NCI-H82 (cell line): ENCODE measurements around the gene IFITM1.
A peak's percentile ranks its signal among the peaks of the same experiment; 100 is the strongest.

ENCODE experiments used
- DNase-seq: peaks from one replicate; lab custom pipeline; 2025; lab: John Stamatoyannopoulos, UW

IFITM1 gene

DNA sequence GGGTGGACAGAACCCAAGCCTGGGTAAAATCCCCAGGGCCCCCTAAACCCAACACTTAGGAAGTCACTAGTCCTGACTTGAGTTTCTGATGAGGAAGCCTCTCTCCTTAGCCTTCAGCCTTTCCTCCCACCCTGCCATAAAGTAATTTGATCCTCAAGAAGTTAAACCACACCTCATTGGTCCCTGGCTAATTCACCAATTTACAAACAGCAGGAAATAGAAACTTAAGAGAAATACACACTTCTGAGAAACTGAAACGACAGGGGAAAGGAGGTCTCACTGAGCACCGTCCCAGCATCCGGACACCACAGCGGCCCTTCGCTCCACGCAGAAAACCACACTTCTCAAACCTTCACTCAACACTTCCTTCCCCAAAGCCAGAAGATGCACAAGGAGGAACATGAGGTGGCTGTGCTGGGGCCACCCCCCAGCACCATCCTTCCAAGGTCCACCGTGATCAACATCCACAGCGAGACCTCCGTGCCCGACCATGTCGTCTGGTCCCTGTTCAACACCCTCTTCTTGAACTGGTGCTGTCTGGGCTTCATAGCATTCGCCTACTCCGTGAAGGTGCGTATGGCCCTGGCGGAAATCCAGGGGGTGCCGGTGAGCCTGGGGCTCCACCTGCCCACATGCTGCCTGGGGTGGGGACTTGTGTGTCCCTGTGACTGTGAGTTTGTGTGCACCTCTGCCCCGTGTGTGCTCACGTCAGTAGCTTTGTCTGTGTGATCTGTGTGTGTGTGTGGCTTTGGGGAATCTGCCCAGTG, at the start of gene IFITM1:
Gene IFITM1 (plus strand): TSS at position 254 of the 767 bp plus-strand sequence. CDS start 131 bp downstream, at position 385.
- DNase-seq, result no peak

DNA sequence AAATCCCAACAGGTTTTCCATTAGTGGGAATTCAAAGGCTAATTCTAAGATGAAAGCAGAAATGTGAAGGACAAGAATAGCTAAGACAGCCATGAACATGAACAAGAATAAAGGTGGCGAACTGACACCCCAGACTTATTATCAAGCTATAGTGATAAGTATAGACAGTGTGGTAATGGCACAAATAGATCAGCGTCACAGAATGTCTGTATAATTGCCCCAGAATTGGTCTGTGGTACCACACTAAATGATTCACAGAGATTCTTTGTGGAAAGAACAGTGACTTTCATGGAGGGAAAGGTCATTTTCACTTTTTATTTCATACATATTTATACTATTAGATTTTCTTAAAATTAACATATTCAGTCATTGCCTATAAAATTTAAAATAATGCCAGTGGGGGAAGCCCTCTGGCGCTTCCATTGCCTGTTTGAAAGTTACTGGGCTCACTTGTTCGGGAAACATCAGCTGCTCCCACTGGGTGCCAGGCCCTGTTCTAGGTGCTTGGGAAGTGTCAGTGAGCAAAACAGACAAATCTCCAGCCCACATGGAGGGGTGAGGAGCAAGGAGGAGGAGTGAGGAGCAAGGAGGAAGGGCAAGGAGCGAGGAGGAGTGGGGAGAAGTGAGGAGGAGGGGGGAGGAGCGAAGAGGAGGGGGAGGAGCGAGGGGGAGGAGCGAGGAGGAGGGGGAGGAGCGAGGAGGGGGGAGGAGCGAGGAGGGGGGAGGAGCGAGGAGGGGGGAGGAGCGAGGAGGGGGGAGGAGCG, 47.0 kb upstream of the IFITM1 start:
- DNase-seq, result no peak

DNA sequence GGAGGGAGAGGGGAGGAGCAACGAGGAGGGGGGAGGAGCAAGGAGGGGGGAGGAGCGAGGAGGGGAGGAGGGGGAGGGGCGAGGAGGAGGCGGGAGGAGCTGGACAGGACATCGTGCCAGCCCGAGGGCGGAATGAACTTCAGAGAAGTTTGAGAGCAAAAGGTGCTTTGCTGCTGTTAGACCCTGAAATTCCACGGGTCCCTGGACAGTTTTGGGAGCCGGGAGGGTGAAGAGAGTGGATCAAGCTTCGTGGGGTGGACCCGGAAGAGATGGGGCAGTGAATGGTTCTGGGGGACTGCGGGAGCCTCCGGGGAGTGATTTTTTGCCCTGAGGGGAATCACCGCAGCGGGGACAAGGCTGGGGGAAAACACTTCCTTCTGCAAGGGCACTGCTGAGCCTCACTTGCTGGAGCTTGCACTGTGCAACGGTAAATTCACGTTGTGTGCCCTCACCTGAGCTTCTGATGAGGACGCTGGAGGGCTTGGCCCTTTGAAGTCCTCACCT, 46.3 kb upstream of the IFITM1 start:
- no peak for DNase-seq

DNA sequence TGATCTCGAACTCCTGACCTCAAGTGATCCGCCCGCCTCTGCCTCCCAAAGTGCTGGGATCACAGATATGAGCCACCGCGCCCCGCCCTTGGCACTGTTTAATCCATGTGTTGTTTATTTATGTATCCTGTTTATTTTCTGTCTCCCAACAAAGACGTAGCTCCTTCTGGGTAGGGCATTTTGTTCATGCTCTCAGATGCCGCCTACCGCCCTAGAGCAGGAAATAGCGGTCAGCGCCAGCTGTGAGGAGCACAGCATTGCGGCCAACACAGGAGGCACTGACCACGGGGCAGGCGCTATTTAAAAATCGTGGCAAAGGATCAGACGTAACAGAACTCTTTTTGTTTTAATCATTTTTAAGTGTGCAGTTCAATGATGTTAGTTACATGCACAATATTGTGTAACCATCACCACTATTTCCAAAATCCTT, 45.1 kb upstream of the IFITM1 start:
- DNase-seq, result peak; percentile 12

DNA sequence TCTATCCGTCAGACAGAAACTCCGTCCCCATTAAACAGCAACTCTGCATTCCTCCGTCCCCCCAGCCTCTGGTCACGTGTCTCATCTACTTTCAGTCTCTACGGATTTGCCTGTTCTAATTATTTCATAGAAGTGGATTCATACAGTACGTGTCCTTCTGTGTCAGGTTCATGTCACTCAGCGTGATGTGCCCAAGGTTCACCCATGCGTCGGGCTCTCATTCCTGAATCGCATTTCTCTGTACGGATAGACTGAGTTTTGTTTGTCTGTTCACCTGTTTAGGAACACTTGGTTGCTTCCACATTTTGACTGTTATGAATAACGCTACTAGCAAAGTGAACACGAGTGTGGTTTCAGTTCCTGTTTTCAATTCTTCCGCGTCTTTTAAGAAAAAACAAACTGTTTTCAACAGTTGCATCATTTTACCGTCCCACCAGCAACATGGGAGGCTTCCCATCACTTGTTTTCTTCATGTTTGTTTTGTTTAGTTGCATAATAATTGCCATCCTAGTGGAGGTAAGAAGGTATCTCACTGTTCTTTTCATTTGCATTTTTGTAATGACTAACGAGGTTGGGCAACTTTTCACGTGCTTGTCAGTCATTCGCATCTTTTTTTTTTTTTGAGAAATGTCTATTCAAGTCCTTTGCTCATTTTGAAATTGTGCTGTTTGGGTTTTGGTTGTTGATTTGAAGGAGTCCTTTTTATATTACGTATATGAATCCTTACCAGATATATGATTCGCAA, 44.5 kb upstream of the IFITM1 start:
- DNase-seq, result no peak

DNA sequence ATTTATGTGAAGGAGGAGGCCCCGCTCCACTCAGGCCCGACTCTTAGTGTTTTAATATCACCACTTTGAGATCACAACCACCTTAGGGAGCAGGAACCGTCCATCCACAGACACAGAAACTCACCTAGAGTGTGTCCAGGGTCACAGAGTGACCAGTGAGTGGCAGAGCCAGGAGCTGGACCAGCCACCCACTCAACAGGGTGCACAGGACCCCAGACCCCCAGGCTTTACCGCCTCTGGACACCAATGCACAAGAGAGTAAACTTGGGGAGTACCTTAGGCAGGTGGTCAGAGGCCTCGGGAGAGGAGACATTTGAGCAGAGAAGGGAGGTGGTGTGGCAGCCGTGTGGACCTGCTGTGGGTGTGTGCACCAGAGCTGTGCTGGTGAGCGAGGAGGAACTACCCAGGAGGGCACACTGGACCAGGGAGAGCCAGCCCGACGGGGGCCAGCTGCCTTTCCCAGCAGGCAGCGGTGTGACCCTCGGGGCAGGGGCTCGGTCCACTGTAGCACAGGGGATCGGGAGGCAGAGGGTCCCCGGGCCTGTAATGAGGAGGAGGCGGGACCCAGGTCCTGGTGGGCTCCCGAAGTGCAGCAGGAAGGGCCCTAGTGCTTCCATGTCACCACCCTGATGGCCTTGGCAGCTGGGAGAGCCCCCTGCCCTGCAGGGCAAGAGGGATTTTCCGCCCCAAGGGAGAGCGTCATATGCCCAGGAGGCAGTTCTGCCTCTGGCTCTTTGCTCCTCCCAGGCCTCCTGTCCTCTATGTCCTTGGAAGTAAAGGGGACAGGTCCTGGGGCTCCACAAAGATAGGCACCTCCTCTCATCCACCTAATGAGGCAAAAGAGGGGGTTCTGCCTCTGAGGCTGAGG, 43.2 kb upstream of the IFITM1 start:
- DNase-seq, result no peak

DNA sequence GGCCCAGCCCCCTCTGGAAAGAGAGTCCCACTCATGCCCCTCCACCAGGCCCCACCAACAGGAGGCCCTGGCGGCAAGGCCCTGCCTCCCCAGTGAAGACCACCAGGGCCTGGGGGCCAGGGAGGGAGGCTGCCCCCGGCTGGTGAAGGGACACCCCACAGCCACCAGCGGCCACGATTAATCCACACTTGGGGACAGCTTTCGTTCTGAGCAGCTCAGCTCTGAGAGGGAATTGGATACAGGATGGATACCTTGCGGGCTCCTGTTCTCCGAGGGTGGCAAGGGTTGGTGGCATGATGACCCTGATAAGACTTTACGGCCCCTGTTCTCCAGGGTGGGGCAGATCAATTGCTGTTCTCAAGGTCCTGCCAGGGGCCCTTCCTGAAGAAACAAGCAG, 42.5 kb upstream of the IFITM1 start:
- no peak for DNase-seq

DNA sequence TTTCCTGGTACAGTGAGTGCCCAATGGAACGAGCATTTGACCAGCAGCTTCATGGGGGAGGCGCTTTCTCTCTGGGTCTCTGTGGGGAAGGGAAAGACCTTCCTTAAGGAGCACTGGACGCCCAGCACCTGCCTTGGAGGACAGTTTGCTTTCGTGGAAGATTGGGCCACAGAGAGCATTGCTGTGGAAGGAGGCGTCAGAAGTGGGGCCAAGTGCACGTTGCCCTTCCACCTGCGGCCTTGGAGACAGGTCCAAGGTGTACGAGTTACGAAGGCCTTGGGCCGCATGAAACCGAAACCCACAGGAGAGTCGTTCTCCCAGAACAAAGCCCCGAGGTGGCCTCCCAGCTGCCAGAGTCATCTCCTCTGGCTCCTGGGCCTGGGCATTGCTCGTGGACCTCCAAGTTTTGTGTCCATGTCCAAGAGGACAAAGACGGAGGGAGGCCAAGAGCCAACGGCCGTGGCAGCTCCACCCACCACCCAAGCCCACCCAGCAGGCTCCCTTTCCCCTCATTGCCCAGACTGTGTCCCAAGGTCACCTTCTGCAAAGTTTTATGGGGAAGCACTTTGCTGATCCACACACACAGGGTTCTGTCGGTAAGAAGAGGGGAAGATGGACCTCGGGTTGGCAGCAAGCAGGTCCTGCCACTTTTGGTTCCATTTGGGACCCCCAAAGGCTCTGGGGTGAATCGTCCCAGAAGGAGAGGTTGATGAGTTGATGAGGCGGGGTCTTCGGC, 41.5 kb upstream of the IFITM1 start:
- DNase-seq, result no peak

DNA sequence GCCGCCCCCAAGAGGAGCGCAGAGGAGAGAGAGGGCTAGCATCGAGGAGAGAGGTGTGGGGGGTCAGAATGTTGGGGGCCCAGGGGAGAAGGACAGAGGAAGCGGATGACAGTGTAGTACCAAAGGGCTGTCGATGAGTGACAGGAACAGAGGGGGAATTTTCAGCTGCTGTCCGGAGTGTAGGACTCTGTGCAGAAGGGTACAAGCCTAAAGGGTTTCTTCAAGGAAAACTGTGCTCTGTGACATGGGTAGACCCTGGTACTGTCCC, 41.0 kb upstream of the IFITM1 start:
- DNase-seq, result no peak

DNA sequence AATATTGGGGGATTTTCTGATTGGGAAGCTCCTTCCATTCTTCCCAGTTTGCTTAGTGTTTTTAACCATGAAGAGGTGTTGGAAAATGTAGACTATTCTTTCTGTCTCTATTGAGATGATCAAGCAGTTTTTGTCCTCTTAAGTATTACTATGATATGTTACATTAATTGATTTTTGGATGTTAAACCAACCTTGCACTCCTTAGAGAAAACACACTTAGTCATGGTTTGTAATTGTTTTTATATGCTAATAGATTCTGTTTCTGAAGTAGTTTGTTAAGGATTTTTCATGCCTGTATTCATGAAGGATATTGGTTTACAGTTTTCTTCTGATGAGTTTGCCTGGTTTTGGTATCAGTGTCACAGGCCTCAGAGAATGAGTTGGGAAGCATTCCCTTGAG, 37.6 kb upstream of the IFITM1 start:
- no peak for DNase-seq

DNA sequence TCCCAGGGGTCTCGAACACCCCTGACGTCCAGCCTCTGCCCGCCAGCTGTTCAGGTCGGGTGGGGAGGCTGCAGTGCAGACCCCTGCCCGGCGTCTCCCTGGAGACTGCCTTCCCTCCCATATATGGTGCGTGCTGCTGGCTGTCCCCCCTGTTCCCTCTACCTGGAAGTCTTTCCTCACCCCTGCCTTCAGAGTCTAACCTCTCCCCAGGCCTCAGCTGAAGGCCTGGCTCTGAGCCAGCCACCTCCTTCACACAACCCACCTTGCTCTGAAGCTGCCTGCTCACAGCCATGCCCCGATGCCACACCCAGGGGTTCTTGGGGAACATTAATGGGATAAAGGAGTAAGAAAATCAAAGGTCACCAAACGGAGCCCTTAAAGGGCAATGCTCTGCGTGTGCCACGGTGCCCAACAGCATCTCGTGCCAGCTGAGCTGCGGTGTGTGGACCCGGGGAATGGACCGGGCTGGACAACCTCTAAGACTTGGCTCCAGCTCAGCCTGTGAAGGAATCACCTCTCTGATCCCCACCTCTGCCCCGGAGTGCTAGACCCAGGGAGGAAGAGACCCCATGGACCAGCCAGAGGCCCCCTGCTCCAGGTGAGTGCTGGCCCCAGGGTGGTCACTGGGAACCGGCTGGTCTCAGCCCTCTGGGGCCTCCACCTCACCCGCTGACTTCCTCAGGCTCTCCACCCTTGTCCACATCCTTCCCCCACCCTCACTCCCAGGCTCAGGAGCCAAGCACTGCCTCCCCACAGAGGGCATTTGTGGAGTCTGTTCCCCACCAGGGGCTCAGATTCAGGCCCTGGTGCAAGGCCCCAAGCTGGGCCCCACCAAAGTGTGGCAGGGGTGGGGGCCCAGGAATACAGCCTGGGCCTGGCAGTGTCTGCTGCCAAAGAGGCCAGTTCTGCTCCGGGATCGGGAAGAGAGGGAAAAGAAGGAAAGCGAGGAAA, 35.6 kb upstream of the IFITM1 start, which contains the start of gene NLRP6:
Gene NLRP6 (plus strand): TSS at position 407 of the 951 bp plus-strand sequence. CDS start 163 bp downstream, at position 570.
- DNase-seq, result no peak

DNA sequence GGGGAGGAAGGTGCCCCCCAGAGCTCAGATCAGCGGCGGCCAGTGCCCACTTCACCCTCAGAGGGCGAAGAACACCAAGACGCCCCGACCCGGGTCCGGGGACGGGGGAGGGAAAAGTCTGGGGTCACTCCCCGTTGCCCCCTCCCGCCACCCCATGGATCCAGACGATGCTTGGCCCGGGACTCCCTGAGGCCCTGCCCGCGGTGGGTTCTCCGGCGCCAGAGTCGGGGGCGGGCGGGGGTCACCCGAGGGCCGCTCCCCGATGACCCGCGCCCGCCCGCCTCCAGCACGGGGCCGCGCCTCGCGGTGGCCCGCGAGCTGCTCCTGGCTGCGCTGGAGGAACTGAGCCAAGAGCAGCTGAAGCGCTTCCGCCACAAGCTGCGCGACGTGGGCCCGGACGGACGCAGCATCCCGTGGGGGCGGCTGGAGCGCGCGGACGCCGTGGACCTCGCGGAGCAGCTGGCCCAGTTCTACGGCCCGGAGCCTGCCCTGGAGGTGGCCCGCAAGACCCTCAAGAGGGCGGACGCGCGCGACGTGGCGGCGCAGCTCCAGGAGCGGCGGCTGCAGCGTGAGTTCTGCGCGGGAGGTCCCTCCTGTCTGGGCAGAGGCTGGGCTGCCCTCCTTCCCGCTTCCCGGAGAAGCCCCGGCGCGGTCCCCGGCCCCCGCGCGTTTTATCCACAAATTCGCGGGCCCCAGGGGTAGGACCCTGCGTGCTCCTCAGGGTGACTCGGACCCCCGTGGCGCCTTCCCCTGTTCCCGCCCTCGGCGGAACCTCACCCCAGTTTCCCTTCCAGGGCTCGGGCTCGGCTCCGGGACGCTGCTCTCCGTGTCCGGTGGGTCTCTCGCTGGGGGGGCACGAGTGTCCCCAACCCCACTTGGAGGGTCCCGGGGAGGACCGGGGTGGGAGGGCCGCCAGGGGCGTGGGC, 34.5 kb upstream of the IFITM1 start:
- DNase-seq, result no peak

DNA sequence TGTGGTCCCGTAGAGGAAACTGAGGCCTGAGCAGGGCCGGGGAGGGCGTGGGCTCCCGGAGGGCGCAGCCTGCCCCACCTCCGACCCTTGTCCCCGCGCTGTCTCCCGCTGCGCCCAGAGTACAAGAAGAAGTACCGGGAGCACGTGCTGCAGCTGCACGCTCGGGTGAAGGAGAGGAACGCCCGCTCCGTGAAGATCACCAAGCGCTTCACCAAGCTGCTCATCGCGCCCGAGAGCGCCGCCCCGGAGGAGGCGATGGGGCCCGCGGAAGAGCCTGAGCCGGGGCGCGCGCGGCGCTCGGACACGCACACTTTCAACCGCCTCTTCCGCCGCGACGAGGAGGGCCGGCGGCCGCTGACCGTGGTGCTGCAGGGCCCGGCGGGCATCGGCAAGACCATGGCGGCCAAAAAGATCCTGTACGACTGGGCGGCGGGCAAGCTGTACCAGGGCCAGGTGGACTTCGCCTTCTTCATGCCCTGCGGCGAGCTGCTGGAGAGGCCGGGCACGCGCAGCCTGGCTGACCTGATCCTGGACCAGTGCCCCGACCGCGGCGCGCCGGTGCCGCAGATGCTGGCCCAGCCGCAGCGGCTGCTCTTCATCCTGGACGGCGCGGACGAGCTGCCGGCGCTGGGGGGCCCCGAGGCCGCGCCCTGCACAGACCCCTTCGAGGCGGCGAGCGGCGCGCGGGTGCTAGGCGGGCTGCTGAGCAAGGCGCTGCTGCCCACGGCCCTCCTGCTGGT, 33.7 kb upstream of the IFITM1 start:
- peak; percentile 7 for DNase-seq

DNA sequence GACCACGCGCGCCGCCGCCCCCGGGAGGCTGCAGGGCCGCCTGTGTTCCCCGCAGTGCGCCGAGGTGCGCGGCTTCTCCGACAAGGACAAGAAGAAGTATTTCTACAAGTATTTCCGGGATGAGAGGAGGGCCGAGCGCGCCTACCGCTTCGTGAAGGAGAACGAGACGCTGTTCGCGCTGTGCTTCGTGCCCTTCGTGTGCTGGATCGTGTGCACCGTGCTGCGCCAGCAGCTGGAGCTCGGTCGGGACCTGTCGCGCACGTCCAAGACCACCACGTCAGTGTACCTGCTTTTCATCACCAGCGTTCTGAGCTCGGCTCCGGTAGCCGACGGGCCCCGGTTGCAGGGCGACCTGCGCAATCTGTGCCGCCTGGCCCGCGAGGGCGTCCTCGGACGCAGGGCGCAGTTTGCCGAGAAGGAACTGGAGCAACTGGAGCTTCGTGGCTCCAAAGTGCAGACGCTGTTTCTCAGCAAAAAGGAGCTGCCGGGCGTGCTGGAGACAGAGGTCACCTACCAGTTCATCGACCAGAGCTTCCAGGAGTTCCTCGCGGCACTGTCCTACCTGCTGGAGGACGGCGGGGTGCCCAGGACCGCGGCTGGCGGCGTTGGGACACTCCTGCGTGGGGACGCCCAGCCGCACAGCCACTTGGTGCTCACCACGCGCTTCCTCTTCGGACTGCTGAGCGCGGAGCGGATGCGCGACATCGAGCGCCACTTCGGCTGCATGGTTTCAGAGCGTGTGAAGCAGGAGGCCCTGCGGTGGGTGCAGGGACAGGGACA, 32.9 kb upstream of the IFITM1 start:
- no peak for DNase-seq

DNA sequence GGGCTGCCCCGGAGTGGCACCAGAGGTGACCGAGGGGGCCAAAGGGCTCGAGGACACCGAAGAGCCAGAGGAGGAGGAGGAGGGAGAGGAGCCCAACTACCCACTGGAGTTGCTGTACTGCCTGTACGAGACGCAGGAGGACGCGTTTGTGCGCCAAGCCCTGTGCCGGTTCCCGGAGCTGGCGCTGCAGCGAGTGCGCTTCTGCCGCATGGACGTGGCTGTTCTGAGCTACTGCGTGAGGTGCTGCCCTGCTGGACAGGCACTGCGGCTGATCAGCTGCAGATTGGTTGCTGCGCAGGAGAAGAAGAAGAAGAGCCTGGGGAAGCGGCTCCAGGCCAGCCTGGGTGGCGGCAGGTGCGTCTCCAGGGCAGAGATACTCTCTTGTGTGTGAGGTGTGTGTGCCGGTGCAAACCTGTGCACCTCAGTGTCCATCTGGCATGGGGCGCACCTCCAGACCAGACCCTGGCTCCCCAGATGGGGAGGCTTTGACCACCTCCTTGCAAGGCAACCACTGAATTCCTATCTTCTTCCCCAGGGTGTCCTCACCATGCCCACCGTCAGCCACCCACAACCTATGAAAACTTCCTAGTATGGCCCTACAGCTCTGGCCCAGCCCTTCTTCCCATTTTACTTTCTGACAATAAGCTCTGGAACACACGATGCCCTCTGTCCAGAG, 32.2 kb upstream of the IFITM1 start:
- DNase-seq, result no peak

DNA sequence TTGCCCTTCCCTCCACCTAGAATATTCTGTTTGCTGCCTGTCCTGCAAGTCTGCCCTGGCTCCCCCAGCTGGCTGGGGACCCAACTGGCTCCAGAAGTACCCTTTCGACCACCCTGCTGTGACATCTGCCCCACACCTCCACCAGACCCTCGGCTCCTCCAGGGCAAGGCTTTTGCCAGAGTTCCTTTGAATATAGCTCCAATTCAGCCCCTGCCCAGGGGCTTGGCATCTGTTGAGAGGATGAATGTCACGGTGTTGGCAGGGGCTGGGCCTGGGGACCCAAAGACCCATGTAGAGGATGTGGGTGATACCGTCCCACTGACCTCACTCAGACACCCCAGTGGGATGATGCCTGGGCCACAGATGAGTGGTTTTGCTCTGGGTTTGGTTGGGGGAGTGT, 31.7 kb upstream of the IFITM1 start:
- no peak for DNase-seq
